WTC11 (cell line): ENCODE measurements around the gene LEKR1.

Experiments
- ATF1 ChIP-seq: sonication (generic); formaldehyde crosslinking; IDR thresholded peaks from 2 replicates; pipeline ENCODE4 v1.8.1; 2023; ENCODE audit warnings: mild to moderate bottlenecking, moderate library complexity, missing genetic modification reagents
- CREB1 ChIP-seq: sonication (generic); formaldehyde crosslinking; IDR thresholded peaks from 2 replicates; pipeline ENCODE4 v1.8.0; 2023; ENCODE audit warnings: mild to moderate bottlenecking, missing genetic modification reagents
- ETV6 ChIP-seq: sonication (generic); formaldehyde crosslinking; IDR thresholded peaks from 2 replicates; pipeline ENCODE4 v1.8.1; 2022; ENCODE audit warnings: mild to moderate bottlenecking, missing genetic modification reagents
- FOXK1 ChIP-seq: sonication (generic); formaldehyde crosslinking; IDR thresholded peaks from 2 replicates; pipeline ENCODE4 v1.8.0; 2022; ENCODE audit warnings: mild to moderate bottlenecking, moderate library complexity, missing genetic modification reagents
- JUN ChIP-seq: sonication (generic); formaldehyde crosslinking; IDR thresholded peaks from 2 replicates; pipeline ENCODE4 v1.8.0; 2023; ENCODE audit warnings: mild to moderate bottlenecking, missing genetic modification reagents
- TEAD1 ChIP-seq: sonication (generic); formaldehyde crosslinking; IDR thresholded peaks from 2 replicates; pipeline ENCODE4 v1.8.0; 2022; ENCODE audit warnings: mild to moderate bottlenecking, missing genetic modification reagents
- TEAD4 ChIP-seq: sonication (generic); formaldehyde crosslinking; IDR thresholded peaks from 2 replicates; pipeline ENCODE4 v1.8.0; 2022; ENCODE audit warnings: mild to moderate bottlenecking, missing genetic modification reagents
- TF ChIP-seq, protein P1 (sequence below): sonication (generic); formaldehyde crosslinking; IDR thresholded peaks from 2 replicates; pipeline ENCODE4 v1.8.0; 2022; ENCODE audit warnings: mild to moderate bottlenecking, missing genetic modification reagents
- TF ChIP-seq, protein P2 (sequence below): fragments of 200-600 bp; IDR thresholded peaks from 2 replicates; pipeline ENCODE4 v1.8.0; 2022; ENCODE audit warnings: antibody characterized with exemption
- TF ChIP-seq, protein P3 (sequence below): sonication (generic); formaldehyde crosslinking; IDR thresholded peaks from 2 replicates; pipeline ENCODE4 v1.8.0; 2023; ENCODE audit warnings: missing genetic modification reagents
- TF ChIP-seq, protein P4 (sequence below): sonication (generic); formaldehyde crosslinking; IDR thresholded peaks from 2 replicates; pipeline ENCODE4 v1.8.1; 2023; ENCODE audit warnings: mild to moderate bottlenecking, missing genetic modification reagents, moderate library complexity

DNA sequence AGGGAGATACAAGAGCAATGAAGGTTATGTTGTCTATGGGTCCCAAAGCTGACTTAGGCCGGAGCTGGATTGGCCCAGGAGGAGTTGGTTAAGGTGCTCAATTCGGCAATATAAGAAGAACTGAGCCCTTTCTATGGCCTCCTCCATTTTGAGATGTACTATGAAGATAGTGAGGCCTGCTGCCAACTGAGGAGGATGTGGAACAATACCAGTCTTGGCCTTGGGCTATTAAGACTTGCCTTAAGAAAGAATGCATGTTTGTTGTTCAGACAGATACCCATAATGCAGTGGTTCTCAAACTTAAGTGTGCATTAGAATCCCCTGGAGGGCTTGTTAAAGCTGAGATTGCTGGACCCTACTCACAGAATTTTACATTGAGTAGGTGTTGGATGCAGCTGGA is 24.4 kb upstream of the LEKR1 start:
- TF ChIP-seq ATF1 (CRISPR knock-in tag) = no peak
- TF ChIP-seq, protein P1, sequence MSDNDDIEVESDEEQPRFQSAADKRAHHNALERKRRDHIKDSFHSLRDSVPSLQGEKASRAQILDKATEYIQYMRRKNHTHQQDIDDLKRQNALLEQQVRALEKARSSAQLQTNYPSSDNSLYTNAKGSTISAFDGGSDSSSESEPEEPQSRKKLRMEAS (CRISPR knock-in tag) = no peak
- no peak for TF ChIP-seq TEAD1 (CRISPR knock-in tag)
- TF ChIP-seq, protein P2, sequence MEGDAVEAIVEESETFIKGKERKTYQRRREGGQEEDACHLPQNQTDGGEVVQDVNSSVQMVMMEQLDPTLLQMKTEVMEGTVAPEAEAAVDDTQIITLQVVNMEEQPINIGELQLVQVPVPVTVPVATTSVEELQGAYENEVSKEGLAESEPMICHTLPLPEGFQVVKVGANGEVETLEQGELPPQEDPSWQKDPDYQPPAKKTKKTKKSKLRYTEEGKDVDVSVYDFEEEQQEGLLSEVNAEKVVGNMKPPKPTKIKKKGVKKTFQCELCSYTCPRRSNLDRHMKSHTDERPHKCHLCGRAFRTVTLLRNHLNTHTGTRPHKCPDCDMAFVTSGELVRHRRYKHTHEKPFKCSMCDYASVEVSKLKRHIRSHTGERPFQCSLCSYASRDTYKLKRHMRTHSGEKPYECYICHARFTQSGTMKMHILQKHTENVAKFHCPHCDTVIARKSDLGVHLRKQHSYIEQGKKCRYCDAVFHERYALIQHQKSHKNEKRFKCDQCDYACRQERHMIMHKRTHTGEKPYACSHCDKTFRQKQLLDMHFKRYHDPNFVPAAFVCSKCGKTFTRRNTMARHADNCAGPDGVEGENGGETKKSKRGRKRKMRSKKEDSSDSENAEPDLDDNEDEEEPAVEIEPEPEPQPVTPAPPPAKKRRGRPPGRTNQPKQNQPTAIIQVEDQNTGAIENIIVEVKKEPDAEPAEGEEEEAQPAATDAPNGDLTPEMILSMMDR = no peak
- TF ChIP-seq, protein P3, sequence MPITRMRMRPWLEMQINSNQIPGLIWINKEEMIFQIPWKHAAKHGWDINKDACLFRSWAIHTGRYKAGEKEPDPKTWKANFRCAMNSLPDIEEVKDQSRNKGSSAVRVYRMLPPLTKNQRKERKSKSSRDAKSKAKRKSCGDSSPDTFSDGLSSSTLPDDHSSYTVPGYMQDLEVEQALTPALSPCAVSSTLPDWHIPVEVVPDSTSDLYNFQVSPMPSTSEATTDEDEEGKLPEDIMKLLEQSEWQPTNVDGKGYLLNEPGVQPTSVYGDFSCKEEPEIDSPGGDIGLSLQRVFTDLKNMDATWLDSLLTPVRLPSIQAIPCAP = no peak
- no peak for TF ChIP-seq JUN (CRISPR knock-in tag)
- TF ChIP-seq FOXK1 (CRISPR knock-in tag) = no peak
- TF ChIP-seq, protein P4, sequence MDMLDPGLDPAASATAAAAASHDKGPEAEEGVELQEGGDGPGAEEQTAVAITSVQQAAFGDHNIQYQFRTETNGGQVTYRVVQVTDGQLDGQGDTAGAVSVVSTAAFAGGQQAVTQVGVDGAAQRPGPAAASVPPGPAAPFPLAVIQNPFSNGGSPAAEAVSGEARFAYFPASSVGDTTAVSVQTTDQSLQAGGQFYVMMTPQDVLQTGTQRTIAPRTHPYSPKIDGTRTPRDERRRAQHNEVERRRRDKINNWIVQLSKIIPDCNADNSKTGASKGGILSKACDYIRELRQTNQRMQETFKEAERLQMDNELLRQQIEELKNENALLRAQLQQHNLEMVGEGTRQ (CRISPR knock-in tag) = no peak
- TF ChIP-seq CREB1 (CRISPR knock-in tag) = no peak
- TF ChIP-seq ETV6 (CRISPR knock-in tag) = no peak
- TF ChIP-seq TEAD4 (CRISPR knock-in tag) = no peak
